Smooth muscle cell (in vitro differentiated cells): Measurements from ENCODE around the gene DNAJB7. TPM values are rescaled to one million over a fixed set of nuclear protein-coding genes. Genes with fewer than 3 reads are reported as not detected.
"Not testable (repeated sequence)": the region's sequence is repeated elsewhere in the genome, so short reads cannot be mapped to it uniquely, and the experiment has no call there.

Experiments
- DNase-seq: peaks from one replicate; lab custom pipeline; 2025; ENCODE audit not compliant: unreplicated experiment; lab: John Stamatoyannopoulos, UW
- H2AFZ ChIP-seq: fragments of 200-600 bp; sonication (generic); 2 replicates; pipeline ENCODE4 v1.6.0; 2016; ENCODE audit warnings: antibody characterized with exemption, low read depth, mild to moderate bottlenecking
- H3F3A ChIP-seq: fragments of 200-600 bp; sonication (generic); 2 replicates; pipeline ENCODE4 v1.6.0; 2017; ENCODE audit warnings: antibody characterized with exemption, low read depth
- H3K27ac ChIP-seq: fragments of 200-600 bp; sonication (generic); 2 replicates; pipeline ENCODE4 v1.5.1; 2016; ENCODE audit warnings: low read depth, mild to moderate bottlenecking
- H3K27me3 ChIP-seq: fragments of 200-600 bp; sonication (generic); 2 replicates; pipeline ENCODE4 v1.6.1; 2016; ENCODE audit warnings: low read depth, mild to moderate bottlenecking
- H3K36me3 ChIP-seq: fragments of 200-600 bp; sonication (generic); 2 replicates; pipeline ENCODE4 v1.5.1; 2016; ENCODE audit warnings: low read depth
- H3K4me1 ChIP-seq: fragments of 200-600 bp; sonication (generic); 2 replicates; pipeline ENCODE4 v1.5.1; 2016; ENCODE audit warnings: low read depth
- H3K4me2 ChIP-seq: fragments of 200-600 bp; sonication (generic); 2 replicates; pipeline ENCODE4 v1.6.0; 2016; ENCODE audit warnings: mild to moderate bottlenecking
- H3K4me3 ChIP-seq: fragments of 200-600 bp; sonication (generic); 2 replicates; pipeline ENCODE4 v1.5.1; 2016; ENCODE audit warnings: mild to moderate bottlenecking
- H3K79me2 ChIP-seq: fragments of 200-600 bp; sonication (generic); 2 replicates; pipeline ENCODE4 v1.6.0; 2016; ENCODE audit warnings: low read depth, mild to moderate bottlenecking
- H3K9ac ChIP-seq: fragments of 200-600 bp; sonication (generic); 2 replicates; pipeline ENCODE4 v1.6.0; 2016; ENCODE audit warnings: low read depth
- H3K9me3 ChIP-seq: fragments of 200-600 bp; sonication (generic); replicated peaks from 2 replicates; pipeline ENCODE4 v1.5.1; 2016; ENCODE audit warnings: low read depth
- H4K20me1 ChIP-seq: fragments of 200-600 bp; sonication (generic); 2 replicates; pipeline ENCODE4 v1.6.0; 2016; ENCODE audit warnings: low read depth
- WGBS: methylation state at CpG from one replicate; pipeline ENCODE4 v1.1.7; 2016; ENCODE audit warnings: low lambda C conversion rate; 5-methylcytosine and 5-hydroxymethylcytosine counted together
- polyA plus RNA-seq: library from polyadenylated mRNA; unstranded; fragments of >200 nt; fragmentation: Nextera tagmentation; extraction: Ambion mirVana; gene quantifications from 2 replicates; pipeline ENCODE4 v1.2.1, GENCODE V29; 2016
- total RNA-seq: library from RNA; depleted of rRNA; stranded (reverse); fragments of >200 nt; gene quantifications from 2 replicates; pipeline ENCODE4 v1.2.3, GENCODE V29; 2014
- TF ChIP-seq, protein P1 (sequence below): fragments of 200-600 bp; sonication (generic); IDR thresholded peaks from 2 replicates; pipeline ENCODE4 v1.5.1; 2017; ENCODE audit warnings: borderline replicate concordance, mild to moderate bottlenecking, antibody characterized with exemption; ENCODE audit not compliant: insufficient read depth, poor library complexity, severe bottlenecking

Gene DNAJB7
- total and polyA plus RNA-seq, 2 experiments from 2014 or later = not detected

DNA sequence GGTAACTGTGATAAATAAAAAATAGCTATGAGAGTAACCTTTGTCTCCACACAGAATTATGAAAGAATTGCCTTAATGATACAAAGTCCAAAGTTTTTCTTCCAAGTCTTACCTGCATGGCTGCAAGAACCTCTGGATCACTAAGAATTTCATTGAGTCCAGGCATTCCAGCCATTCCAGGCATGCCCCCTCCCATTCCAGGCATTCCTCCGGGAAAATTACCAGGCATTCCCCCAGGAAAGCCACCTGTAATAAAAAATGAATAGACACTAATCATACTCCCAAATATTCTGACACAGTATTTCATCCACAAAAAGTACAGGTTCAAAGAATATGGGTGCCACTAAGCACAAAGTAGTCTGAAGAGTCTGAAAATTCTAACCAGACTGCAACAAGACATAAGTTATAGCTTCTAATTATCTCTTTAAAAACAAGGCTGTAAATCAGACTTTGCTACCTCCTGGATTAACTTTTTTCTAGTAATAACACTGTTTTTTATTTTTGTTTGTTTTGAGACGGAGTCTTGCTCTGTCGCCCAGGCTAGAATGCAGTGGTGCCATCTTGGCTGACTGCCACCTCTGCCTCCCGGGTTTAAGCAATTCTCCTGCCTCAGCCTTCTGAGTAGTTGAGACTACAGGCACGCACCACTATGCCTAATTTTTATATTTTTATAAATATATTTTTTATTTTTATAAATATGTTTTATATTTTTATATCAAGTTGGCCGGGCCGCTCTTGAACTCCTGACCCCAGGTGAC, 34.8 kb downstream of the DNAJB7 start:
- Histone ChIP-seq H3K9me3 (no peaks in the 10 kb centered on the region), H3K36me3 (peaks cover 34% of the 10 kb centered on the region), H3K79me2 (no peaks in the 10 kb centered on the region), H3K27ac (no peak overlapping the region), H3F3A (peaks cover 4% of the 10 kb centered on the region), H4K20me1 (no peaks in the 10 kb centered on the region), H3K4me1 (no peaks in the 10 kb centered on the region), H3K9ac (no peak overlapping the region), H3K27me3 (no peaks in the 10 kb centered on the region), H3K4me2 (no peak overlapping the region), H2AFZ (no peak overlapping the region), H3K4me3 (no peak overlapping the region)
- TF ChIP-seq, protein P1, sequence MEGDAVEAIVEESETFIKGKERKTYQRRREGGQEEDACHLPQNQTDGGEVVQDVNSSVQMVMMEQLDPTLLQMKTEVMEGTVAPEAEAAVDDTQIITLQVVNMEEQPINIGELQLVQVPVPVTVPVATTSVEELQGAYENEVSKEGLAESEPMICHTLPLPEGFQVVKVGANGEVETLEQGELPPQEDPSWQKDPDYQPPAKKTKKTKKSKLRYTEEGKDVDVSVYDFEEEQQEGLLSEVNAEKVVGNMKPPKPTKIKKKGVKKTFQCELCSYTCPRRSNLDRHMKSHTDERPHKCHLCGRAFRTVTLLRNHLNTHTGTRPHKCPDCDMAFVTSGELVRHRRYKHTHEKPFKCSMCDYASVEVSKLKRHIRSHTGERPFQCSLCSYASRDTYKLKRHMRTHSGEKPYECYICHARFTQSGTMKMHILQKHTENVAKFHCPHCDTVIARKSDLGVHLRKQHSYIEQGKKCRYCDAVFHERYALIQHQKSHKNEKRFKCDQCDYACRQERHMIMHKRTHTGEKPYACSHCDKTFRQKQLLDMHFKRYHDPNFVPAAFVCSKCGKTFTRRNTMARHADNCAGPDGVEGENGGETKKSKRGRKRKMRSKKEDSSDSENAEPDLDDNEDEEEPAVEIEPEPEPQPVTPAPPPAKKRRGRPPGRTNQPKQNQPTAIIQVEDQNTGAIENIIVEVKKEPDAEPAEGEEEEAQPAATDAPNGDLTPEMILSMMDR = no peak
- 90% methylated on average over 7 of the region's 7 CpGs for WGBS
- no peak for DNase-seq

DNA sequence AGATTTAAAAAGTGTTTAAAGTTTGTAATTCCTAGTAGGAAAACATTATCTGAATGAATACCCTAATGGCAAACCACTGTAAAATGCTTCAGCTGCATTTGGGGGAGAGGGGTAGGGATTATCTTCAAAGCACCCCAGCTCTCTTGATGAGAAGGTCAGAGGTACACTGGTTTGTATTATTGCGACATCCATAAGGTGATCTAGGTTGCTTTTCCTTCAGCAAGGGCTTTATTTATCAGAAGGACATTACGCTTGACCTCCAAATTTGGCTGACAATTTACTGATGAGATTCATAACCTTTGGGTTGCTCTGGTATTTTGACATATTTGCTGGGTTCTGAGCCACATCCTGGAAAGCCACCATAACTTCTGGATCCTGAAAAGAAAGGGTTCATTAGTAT, 35.6 kb downstream of the DNAJB7 start:
- not testable (repeated sequence) for H3K4me2 ChIP-seq

DNA sequence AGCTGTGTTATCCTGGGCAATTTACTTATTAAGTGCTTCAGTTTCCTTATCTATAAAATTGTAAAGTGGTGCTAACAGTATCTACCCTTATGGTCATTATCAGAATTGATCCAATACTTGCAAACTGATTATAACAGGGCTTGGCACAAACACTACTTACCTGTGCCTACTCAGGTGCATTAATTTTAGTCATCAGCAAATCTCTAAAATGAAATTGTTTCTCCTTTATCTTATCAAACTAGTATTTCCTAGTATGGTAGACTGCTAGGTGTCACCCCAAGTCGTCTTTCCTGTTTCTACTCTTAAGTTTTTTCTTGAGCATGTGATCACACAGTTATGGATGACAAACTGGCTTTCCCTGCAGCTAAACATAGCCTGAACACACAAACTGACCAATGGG, 38.5 kb downstream of the DNAJB7 start:
- Histone ChIP-seq H2AFZ (no peak overlapping the region), H3K9ac (no peak overlapping the region), H3K36me3 (peaks cover 9% of the 10 kb centered on the region), H3K4me3 (no peak overlapping the region), H3K27ac (no peak overlapping the region), H3K4me1 (peaks cover under 1% of the 10 kb centered on the region), H3K79me2 (peaks cover 6% of the 10 kb centered on the region), H3K27me3 (no peaks in the 10 kb centered on the region), H4K20me1 (no peaks in the 10 kb centered on the region), H3K9me3 (no peaks in the 10 kb centered on the region), H3F3A (peaks cover 16% of the 10 kb centered on the region), H3K4me2 (no peak overlapping the region)
- DNase-seq = no peak
- 94% methylated on average over 1 of the region's 1 CpG for WGBS
- TF ChIP-seq, protein P1 = no peak

More for the DNA sequence above, 35.6 kb downstream of the DNAJB7 start:
- H4K20me1 ChIP-seq, H3K4me1 ChIP-seq, DNase-seq, H3K9me3 ChIP-seq, H3K27me3 ChIP-seq, H3K79me2 ChIP-seq, H3K27ac ChIP-seq, H3K4me3 ChIP-seq, H3F3A ChIP-seq, H2AFZ ChIP-seq, H3K9ac ChIP-seq: not testable (repeated sequence)
- H3K36me3 ChIP-seq = peaks cover 25% of the 10 kb centered on the region
- 100% methylated on average over 2 of the region's 2 CpGs for WGBS

DNA sequence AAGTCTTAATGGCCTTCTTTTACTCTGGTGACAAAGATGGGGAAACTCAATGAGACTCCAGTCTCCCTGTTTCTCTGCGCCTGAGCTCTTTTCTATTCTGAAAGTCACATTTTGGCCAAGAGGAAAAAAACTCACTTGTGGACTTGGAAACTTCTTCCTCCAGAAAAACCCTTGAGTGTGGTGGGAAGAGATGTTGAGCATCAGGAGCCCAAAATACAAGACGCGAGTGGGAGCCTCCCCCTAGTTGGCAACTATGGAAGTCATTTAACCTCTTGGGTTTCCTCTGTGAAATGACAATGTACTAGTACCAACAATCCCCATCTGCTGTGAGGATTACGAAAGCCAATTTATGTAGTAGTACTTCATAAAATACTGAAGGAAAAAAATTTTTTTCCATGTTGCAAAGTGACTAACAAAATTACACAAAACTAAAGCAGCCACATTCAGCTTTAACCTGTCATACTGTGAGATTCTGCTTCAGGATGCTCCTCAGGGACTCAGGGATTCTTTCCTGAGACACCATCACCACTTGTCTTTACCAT, 42.2 kb downstream of the DNAJB7 start:
- peaks cover 16% of the 10 kb centered on the region for H3F3A ChIP-seq
- WGBS = 29% methylated on average over 4 of the region's 4 CpGs
- peaks cover 43% of the 10 kb centered on the region for H3K79me2 ChIP-seq
- peaks cover 11% of the 10 kb centered on the region for H3K4me1 ChIP-seq
- H3K4me3 ChIP-seq = peak overlapping the region; percentile 94
- no peaks in the 10 kb centered on the region for H3K9me3 ChIP-seq
- H3K9ac ChIP-seq = peak overlapping the region; percentile 42
- peaks cover under 1% of the 10 kb centered on the region for H3K36me3 ChIP-seq
- TF ChIP-seq, protein P1 = no peak
- DNase-seq = no peak
- H3K27me3 ChIP-seq = no peaks in the 10 kb centered on the region
- peaks cover 5% of the 10 kb centered on the region for H4K20me1 ChIP-seq
- peak overlapping the region; percentile 87 for H2AFZ ChIP-seq
- H3K4me2 ChIP-seq = peak overlapping the region; percentile 92
- peak overlapping the region; percentile 78 for H3K27ac ChIP-seq
